Stimulated activated CD8-positive, alpha-beta memory T cell treated with anti-CD3 and anti-CD28 coated beads, Interleukin-12 subunit alpha, Interleukin-12 subunit beta, amount 100 ng/mL, for 1 hour (primary cell): ENCODE results near the gene FHIT.

Experiments
- DNase-seq: peaks from one replicate; pipeline ENCODE4 v3.0.0-alpha.2; 2020; ENCODE audit warnings: low read depth

FHIT gene

DNA sequence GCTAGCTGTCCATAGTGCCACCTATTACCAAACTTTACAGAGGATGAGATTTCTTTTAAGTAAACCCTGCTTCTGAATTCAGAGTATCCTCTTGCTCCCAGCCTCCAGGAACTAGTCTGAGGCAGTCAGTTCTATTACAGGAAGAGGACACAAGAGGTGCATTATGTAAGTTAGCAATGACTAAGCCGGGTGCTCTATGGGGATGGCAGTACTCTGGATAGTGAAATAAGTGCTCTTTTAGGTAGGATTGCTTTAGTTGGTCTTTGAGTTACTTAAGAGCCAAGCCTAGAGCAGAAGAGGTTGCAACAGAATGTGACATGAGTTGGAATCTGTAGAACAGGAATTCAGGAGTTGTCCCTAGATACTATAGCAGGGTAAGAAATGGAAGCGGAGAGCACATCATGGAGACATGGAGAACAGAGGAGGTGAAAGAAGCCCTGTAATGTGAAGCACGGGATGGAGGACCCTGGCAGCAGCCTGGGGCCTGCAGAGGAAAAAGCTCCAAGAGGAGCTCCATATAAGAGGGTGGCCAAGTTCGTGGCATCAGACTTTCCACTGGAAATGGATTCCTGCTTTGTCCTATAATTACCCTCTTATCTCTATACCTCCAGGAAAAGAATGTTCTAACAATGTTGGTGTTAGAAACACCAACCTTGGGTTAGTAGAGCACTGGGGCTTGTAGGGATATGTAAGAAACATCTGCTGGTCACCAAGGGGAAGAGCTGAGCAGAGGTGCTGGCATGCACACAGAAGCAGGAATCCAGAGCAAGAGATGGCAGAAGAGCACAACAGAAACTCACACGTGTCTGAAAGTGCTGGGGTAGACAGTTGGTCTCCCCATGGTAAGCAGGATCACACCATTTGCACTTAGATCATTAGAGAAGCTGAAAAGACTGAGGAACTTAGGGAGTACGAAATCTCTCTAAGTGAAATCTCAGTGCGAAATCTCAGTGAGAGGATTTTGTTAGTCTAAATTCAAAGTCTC, 851.1 kb downstream of the FHIT start:
- no peak for DNase-seq

DNA sequence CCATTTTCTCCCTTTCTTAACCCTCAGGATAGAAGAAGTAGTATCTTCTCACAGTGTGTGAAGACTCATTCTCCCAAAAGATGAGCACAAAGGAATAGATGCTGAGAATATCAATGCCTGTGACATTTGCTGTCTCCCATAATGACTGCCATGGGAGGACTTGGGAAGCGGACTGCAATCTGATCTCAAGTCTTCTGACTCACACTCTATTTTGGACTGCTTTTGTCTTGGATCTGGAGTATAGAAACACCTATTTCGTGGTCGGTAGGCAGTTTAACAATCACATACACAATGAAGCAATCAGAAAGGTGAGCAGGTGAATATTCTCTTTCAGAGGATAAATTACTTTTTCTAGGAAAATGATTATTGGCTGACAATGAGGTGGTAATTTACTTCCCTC, 852.0 kb downstream of the FHIT start:
- DNase-seq, result no peak

DNA sequence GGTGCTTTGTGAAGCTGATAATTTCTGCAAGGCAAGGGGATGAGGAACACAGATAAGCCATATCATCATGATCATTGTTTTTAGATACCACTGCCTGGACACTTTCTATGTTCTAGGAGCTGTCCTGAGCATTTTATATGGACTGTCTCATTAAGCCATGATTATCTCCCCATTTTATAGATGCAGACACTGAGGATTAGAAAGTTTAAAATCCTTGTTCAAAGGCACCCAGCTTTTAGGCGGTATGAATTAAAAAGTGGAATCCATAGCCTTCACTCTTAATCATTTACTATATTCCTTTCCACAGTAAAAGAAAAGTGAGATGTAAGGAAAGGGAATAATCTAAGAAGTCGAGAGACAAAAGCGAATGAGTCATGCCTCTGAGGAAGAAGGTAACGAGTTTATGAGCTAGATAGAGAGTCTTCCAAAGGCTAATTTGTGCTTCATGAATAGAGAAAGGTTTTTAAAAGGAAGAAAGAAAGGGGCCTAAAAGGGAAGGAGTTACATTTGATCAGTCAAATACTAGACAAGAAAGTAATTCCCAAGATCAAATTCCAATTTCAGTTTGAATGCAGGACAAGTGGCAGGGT, 856.0 kb downstream of the FHIT start:
- DNase-seq, result no peak

DNA sequence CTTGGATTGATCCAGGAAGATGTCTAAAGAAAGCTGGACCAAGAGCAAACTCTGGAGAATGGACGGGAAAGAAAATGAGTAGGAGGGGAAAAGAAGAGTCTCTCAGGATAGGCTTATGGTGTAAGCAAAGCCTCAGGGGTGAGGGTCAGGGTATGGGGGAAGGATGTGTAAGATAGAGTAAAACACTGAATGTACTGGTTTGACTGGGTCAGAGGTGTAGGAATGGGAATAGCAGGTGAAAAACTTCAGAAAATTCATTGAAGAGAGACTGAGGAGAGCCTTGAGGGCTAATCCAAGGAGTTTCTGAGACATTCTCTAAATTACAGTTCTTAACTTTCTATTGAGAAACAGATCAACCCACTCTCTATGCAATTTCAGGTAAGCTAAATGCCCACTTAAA, 857.3 kb downstream of the FHIT start:
- no peak for DNase-seq

DNA sequence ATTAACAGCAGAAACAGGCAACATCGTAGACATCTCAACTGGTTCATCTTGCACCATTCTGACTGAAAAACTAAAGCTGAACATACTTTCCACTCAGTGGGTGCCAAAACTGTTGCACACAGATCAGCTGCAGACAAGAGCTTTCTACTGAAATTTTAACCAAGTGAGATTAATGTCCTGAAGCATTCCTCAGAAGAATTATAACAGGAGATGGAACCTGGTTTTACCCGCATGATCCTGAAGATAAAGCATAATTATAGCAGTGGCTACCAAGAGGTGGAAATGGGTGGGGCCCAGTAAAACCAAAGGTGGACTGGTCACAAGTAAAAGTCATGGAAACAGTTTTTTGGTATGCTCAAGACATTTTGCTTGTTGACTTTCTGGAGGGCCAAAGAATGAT, 858.8 kb downstream of the FHIT start:
- DNase-seq, result no peak

DNA sequence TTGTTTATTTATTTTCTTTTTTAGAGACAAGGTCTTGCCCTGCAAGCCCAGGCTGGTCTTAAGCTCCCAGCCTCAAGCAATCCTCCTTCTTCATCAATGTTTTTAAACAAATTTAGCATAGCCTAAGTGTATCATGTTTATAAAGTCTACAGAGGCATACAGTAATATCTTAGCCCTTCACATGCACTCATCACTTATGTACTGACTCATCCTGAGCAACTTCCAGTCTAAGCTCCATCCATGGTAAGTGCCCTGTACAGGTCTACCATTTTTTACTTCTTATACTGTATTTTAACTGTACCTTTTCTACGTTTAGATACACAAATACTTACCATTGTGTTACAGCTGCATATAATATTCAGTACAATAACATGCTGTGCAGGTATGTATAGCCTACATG, 860.0 kb downstream of the FHIT start:
- DNase-seq, result no peak

DNA sequence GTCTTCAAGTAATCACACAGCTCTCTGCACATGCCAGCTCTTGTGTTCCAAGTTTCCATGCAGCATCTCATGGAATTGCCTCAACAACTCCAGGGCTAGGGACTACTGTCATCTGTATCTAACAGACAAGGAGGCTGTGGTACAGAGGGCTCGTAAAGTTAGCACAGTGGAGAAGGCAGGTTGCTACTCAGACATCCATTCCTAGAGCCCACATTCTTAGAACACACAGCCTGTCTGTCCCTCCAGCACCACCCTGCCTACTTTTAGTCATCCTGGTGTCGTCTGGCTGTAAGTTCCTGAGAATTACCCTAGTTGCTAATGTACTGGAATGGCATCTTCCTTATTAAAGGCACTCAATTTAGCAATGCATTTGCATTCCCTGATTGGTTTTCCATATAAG, 862.5 kb downstream of the FHIT start:
- no peak for DNase-seq

DNA sequence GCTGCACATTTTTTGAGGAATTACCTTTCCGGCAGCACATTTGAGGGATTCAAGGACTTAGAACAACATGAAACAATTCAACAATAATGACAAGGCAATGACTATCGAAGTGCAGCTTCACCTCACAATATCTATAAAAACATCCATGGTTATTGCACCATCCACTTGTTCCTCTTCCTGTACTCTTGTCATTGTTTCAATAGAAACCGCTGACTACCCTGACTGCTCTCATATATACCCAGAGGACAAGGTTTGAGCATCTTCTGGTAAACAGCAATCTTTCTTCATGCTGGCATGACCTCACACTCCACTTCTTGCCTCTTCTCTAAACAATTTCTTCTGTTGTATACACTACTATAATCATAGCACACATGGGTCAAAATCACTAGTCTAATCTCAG, 864.9 kb downstream of the FHIT start:
- DNase-seq, result no peak

DNA sequence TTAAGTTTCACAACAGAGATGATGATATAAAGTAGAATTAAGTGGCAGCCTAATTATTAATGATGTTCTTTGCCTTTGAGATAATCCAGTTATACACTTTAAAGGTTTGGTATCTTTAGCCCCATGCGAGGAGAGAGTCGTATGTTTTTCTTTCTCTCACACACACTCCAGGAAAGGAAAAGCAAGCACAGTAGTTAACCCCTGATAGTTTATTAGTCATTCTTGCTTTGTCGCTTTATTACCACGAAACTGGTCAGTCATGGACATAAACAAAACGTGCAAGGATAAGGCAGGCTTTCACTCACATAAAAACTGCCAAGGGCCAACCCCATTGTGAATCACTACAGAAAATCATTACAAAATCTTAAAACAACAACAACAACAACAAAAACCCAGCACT, 866.9 kb downstream of the FHIT start:
- DNase-seq, result no peak

DNA sequence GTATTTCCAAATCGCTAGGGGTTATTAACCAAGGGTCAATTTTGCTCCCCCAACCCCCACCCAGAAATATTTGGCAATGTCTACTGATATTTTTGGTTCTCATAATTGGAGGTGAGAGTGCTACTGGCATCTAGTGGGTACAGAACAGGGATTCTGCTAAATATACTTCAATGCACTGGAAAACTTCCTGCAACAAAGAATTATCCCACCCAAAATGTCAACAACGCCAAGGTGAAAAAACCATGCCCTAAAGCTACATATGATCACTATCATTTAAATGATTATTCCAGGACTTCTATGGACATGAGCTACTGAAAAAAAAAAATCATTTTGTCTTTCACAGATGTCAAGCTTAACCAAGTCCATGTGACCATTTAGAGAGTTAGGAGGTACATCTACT, 867.9 kb downstream of the FHIT start:
- no peak for DNase-seq

DNA sequence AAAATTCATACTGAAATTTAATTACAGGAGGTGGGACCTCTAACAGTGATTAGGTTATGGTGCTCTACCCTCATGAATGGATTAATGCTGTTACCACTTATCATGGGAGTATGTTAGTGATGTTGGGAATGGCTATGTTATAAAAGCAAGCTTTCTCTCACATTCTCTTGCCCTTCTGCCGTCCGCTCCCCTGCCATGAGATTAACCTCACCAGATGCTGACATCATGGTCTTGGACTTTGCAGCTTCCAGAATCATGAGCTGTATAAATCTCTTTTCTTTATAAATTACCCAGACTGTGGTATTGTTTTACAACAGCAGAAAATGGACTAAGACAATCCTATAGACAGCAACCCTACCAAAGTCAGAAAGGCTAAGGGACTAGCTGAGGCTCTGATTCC, 884.8 kb downstream of the FHIT start:
- DNase-seq, result no peak

DNA sequence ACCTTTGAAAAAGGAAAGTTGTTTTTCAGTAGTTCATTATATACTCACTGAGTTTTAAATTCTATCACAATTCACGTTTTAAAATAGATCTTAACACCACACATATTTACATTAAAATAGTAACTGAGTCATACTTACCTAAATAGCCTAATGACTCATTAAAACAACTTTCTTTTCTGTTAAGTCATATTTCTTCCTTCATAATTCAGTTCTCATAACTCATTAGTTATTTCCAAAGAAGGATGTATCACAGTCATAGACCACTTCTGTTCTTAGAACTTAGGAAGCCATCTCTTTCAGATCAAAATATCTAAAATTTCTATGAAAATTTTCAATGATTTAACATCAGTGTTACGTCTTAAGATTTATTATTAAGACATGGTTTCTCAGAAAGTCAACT, 885.9 kb downstream of the FHIT start:
- DNase-seq, result no peak

DNA sequence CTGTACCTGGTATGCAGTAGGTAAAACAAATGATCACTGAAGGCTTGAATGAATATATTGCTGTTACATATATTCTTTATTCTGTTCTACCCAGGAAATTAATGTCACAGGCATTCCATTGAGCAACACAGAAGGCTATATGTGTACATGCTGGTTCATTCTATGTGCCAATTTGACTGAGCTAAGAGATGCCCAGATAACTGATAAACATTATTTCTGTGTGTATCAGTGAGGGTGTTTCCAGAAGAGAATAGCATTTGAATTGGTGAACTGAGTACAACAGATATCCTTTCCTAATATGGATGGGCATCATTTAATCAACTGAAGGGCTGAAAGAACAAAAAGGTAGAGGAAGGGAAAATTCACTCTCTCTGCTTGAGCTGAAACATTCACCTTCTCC, 886.8 kb downstream of the FHIT start:
- no peak for DNase-seq

DNA sequence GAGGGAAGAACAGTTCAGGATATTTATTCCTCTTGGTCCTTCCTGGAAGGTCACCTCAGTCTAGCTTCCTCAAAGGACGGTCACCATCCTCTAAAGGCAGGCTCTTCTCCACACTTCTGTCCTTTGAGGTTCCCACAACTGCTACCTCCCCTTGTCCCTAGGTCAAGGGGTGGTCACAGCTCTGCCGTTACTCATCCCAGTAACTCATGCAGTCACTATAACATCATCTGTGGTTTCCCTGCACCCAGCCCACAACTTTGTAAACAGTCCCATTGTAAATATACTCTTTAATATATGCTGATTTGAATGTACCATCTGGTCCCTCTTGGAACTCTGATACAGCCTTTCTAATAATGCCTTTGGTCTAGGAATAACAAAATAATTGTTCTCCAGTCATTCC, 887.4 kb downstream of the FHIT start:
- no peak for DNase-seq

DNA sequence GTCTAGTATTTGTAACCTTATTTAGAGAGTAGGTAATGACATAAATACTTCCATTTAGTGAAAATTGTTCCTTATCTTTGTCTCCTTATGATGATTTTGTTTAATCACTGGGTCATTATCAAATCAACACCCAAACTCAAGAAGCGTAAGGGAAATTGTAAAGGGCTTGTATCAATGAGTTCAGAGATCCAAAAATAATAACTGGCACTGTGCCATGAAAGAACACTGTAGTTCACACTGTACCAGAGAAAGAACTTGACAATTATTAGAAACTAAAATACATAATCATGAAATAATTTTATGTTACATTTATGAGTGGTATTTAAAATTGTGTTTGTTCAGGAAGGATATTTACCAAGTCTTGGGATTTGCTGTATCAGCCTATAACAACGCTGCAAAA, 895.4 kb downstream of the FHIT start:
- DNase-seq, result no peak

DNA sequence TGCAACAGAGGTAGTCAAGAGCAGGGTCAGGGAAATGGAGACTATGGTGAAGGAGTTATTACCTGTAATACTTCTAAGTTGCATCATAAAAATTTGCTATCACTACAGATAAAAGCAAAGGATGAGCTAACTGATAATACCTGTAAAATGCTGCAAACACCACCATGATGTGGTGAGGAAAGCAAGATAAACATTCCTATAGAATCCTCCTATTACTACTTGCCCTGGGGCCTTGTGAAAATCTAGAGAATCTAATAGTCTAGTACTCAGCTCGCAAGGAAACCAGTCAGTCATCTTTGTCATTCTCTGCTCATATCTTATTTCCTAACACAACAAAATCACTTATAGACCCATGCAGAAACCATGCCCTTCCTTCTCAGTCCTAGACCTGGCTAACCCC, 899.8 kb downstream of the FHIT start:
- DNase-seq, result no peak

DNA sequence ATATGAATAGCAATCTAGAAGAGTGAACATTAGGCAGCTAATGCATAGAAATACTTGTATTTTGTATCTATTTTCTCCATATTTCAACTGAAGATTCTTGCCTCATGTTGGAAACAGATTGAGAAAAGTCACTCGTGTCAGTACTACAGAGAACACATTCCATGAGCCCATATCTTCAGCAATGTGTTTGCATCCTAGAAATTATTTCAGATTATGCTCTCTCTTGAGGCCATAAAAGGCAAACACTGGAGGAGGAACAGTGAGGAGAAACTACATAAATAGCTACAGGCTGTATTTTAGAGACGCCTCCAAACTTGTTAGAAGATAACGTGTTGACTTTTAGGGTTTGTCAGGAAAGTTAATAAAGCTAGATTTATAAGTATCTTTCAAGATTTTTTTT, 906.9 kb downstream of the FHIT start:
- no peak for DNase-seq

DNA sequence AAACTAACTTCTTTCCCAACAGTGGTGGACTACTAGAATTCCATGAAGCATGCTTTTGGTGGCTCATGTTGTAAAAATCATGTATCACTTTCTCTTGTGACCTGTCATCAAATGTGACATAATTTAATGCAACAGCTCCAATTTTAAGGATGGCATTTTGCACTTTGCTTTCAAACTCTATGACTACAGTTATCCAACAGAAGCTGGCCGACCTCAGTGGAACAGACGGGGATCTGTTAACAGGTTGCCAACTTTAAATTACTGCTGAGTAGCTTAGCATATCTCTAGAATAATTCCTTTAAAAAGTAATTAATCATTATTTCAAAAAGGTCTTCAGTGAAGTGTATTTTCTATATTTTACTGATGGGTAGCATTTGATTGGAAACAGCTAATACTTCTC, 907.4 kb downstream of the FHIT start:
- DNase-seq, result no peak

DNA sequence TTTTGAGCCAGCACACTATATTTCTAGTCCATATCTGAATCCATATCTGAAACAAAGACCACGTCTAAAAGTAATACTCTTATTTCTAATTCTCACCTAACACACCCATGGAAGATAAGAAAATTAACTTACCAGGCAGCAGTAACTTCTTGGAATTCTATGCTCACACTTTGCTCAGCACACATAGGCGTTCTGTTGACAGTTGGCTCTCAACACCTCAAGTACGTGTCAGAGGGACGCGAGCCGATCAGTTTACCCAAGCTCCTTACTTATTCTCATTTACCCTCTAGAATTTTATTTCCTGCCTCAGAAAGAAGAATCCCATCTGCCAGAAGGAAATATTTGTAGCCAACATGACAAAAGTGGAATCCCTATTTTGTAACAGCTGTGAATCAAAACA, 911.9 kb downstream of the FHIT start:
- DNase-seq, result no peak

DNA sequence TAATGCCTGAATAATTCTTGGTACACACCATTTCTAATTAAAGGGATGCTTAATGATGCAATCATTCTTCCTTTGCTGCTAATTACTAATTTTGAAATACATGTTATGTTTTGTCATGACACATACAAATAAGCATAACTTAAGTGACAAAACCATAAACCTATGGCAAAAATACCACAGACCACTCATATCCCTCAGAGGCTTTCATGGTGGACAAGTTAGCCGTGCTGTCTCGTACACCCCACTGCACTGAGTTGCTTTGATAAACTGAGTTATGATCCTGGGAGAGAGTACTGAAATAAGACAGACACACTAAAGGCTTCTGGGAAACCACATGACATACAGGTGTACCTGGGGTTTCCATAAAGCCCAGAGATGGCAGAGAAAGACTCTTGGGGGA, 913.8 kb downstream of the FHIT start:
- DNase-seq, result no peak

DNA sequence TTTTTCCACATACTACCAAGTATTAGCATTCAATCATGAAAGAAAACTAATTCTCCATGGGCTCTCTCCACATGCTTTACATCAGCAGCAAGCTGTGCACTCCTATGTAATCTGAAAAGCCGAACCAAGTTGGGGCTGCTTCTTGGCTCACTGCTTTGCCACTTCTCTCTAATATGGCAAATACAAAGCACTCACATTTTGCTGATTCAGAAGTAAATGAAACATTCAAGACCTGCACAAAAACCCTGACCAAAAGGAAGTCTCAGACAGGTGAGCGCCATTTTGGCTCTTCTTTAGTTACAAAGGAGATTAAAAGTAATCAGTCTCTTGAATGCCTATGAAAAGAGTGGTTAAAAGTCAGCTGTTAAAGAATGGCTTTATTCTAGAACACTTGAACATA, 915.2 kb downstream of the FHIT start:
- DNase-seq, result no peak

DNA sequence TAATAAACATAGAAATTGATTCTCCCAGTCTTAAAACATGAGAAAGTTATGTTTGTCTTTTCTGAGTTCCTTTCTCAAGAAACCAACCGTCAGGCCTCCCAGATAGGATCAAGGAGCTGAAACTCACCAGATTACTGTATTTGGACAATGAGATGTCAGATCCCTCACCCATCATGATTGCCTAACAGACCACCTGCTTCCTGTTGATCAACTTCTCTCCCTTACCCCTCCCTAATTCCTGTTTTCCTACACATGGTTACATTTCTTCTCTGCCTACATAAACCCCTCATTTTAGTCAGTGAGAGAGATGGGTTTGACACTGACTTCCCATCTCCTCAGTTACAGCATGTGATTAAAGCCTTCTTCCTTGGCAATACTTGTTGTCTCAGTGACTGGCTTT, 917.5 kb downstream of the FHIT start:
- DNase-seq, result no peak

DNA sequence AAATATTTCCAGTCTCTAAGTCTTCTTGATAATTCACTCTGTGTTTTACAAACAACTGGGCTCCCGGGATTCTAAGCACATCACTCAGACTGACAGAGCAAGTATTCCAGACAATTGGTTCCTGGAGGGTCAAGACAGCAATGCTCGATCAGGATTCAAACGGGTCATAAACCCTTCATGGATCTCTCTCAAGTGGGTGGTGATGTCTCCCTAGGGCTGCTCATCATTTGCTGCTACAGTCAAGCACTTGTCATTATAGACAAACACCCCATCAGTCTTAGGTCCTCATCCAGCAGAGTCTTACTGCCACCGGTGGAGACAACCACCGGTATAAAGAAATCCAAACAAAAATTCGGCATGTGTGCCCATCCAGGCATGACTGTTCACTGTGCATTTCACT, 921.1 kb downstream of the FHIT start:
- no peak for DNase-seq

DNA sequence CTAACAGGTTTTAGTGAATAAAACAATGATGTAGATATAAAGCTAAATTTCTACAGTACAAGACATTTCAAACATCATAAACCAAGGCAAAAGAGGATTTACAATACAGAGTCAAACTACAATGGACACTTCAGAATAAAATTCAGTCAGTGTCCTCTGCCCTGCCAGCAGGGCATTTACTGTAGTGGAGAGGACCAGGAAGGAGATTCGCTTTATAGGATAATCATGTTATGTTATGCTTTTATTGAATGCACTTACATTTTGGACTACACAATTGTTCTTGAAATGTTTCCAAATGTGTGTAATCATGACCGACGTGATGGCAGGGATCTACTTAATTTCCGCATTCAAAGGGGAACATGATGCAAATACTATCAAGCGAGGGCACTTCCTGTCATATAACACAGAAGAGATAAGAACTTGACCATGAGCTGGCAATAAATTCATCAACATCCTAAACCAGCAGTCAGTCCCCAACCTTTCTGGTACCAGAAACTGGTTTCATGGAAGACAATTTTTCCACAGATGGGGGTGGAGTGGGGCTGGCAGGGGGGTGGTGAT, 925.6 kb downstream of the FHIT start:
- no peak for DNase-seq
